ENCODE results near the gene OVCH1. TPM values are rescaled to one million over a fixed set of nuclear protein-coding genes. Genes with fewer than 3 reads are reported as not detected.

The OVCH1 gene
- total RNA-seq, 1 experiment from 2014 or later, result not detected

DNA sequence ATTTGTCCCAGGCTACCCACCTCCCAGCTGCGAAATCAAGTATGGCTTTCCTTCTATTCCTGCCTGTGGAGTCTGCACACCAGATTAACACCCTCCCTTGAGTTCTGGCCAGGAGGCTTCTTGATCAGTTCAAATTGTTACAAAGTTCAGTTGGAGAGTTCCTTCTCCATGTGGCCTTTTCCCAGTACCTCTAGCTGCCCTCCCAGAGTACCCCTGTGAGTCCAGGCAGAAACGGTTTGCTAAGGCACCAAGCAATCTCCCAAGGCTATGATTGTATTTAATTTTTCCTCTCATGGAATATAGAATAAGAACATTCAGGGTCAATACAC, 66.8 kb downstream of the OVCH1 start:
- DNase-seq (ENCODE audit: low read depth, low spot score), result no peak
- Histone ChIP-seq H3K27me3 (ENCODE audit: insufficient read depth, low read length) (no peaks in the 10 kb centered on the region), H3K36me3 (ENCODE audit: control insufficient read depth in 1 of 2, insufficient read depth in 2 of 2, low read length in 2 of 2) (no peaks in the 10 kb centered on the region), H3K27ac (ENCODE audit: low read depth, low read length) (no peak overlapping the region), H3K9ac (ENCODE audit: low read length) (no peak overlapping the region), H4K20me1 (ENCODE audit: insufficient read depth) (no peaks in the 10 kb centered on the region), H3K4me3 (replicated peaks in 1 of 2; ENCODE audit: low read depth in 1 of 2, low read length in 2 of 2) (no peak overlapping the region), H3K79me2 (ENCODE audit: insufficient read depth, low read length) (no peaks in the 10 kb centered on the region), H3K9me3 (ENCODE audit: control insufficient read depth in 1 of 2, insufficient read depth in 1 of 2, low read depth in 1 of 2, low read length in 2 of 2) (no peaks in the 10 kb centered on the region), H3K4me2 (ENCODE audit: low read length) (no peak overlapping the region), H2AFZ (ENCODE audit: low read depth, low read length, poor library complexity, severe bottlenecking) (no peak overlapping the region), H3K9me2 (ENCODE audit: insufficient read depth) (no peaks in the 10 kb centered on the region; the same call in 1 of the 2 replicates), H3K4me1 (ENCODE audit: control insufficient read depth in 1 of 2, insufficient read depth in 2 of 2, low read length in 2 of 2) (peaks cover 4 to 16% of the 10 kb centered on the region in 2 experiments; a peak in 3 of 4 replicates)
- ATAC-seq, result no peak
- ChIA-PET POLR2A (no interaction called here), CTCF (no interaction called here), RAD21 (ENCODE audit: low non-redundant PET in 1 of 2, low total read pairs in 2 of 2, uncharacterized antibody in 2 of 2, unreplicated experiment in 2 of 2) (no interaction called here)
- TF ChIP-seq RAD21 (IDR thresholded peaks at IDR 0.05; ENCODE audit: low read depth), result no peak
- no peak for TF ChIP-seq ELF1 (IDR thresholded peaks at IDR 0.05; ENCODE audit: borderline replicate concordance, low read depth)
- no peak for TF ChIP-seq YY1 (IDR thresholded peaks at IDR 0.05; ENCODE audit: extremely low read depth, insufficient replicate concordance, low read depth, low read length)
- TF ChIP-seq SRF (IDR thresholded peaks at IDR 0.05; ENCODE audit: low read depth), result no peak
- TF ChIP-seq, protein P1, sequence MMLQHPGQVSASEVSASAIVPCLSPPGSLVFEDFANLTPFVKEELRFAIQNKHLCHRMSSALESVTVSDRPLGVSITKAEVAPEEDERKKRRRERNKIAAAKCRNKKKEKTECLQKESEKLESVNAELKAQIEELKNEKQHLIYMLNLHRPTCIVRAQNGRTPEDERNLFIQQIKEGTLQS (IDR thresholded peaks at IDR 0.05), result no peak
- no peak for TF ChIP-seq CTCF (IDR thresholded peaks at IDR 0.05 in 2 of 3, conservative IDR thresholded peaks at IDR 0.05 in 1 of 3; ENCODE audit: borderline replicate concordance in 1 of 3, insufficient read depth in 1 of 3, low read depth in 2 of 3, low read length in 2 of 3)
- no peak for TF ChIP-seq POLR2AphosphoS5 (IDR thresholded peaks at IDR 0.05; ENCODE audit: low read depth, low read length)
- no peak for TF ChIP-seq EZH2 (IDR thresholded peaks at IDR 0.05)
- TF ChIP-seq TCF7L2 (IDR thresholded peaks at IDR 0.05; ENCODE audit: borderline replicate concordance, extremely low read depth, insufficient read depth, insufficient read length), result no peak
- TF ChIP-seq ZFX (IDR thresholded peaks at IDR 0.05), result no peak
- TF ChIP-seq FOSL1 (IDR thresholded peaks at IDR 0.05; ENCODE audit: low read depth), result no peak
- TF ChIP-seq EGR1 (IDR thresholded peaks at IDR 0.05; ENCODE audit: low read depth), result no peak
- no peak for TF ChIP-seq EZH2phosphoT487 (IDR thresholded peaks at IDR 0.05; ENCODE audit: borderline replicate concordance)
- no peak for TF ChIP-seq CBX3 (IDR thresholded peaks at IDR 0.05; ENCODE audit: low read depth)
- TF ChIP-seq SP1 (IDR thresholded peaks at IDR 0.05; ENCODE audit: low read depth), result no peak
- TF ChIP-seq SIN3A (IDR thresholded peaks at IDR 0.05; ENCODE audit: low read depth), result no peak
- TF ChIP-seq ZBTB33 (IDR thresholded peaks at IDR 0.05; ENCODE audit: extremely low read depth, insufficient replicate concordance, low read length), result no peak
- no peak for TF ChIP-seq MAX (IDR thresholded peaks at IDR 0.05)
- TF ChIP-seq ZNF274 (IDR thresholded peaks at IDR 0.05; ENCODE audit: low read depth, low read length), result no peak
- no TSS peak for BruUV-seq (replicated peaks)
- intact Hi-C loops (cut with micrococcal nuclease), result no loop called here

Measured in HCT116 (cell line).